Hepatocyte (in vitro differentiated cells): ENCODE results near the gene DCAF17. TPM values are rescaled to one million over a fixed set of nuclear protein-coding genes. Genes with fewer than 3 reads are reported as not detected.

Experiments
- DNase-seq: peaks from one replicate; pipeline ENCODE4 v3.0.0-alpha.2; 2016; ENCODE audit warnings: low spot score
- H2AFZ ChIP-seq: fragments of 200-600 bp; sonication (generic); 2 replicates; pipeline ENCODE4 v1.6.0; 2016; ENCODE audit warnings: antibody characterized with exemption, mild to moderate bottlenecking
- H3K27ac ChIP-seq: fragments of 200-600 bp; sonication (generic); 2 replicates; pipeline ENCODE4 v1.5.1; 2016; ENCODE audit warnings: mild to moderate bottlenecking
- H3K27me3 ChIP-seq: fragments of 200-600 bp; sonication (generic); 2 replicates; pipeline ENCODE4 v1.6.1; 2016
- H3K36me3 ChIP-seq: fragments of 200-600 bp; sonication (generic); replicated peaks from 2 replicates; pipeline ENCODE4 v1.5.1; 2016; ENCODE audit warnings: low read depth; ENCODE audit not compliant: insufficient read depth
- H3K4me1 ChIP-seq: fragments of 200-600 bp; sonication (generic); 2 replicates; pipeline ENCODE4 v1.5.1; 2016; ENCODE audit warnings: mild to moderate bottlenecking, moderate library complexity; ENCODE audit not compliant: insufficient read depth
- H3K4me2 ChIP-seq: fragments of 200-600 bp; sonication (generic); 2 replicates; pipeline ENCODE4 v1.6.0; 2016
- H3K4me3 ChIP-seq: fragments of 200-600 bp; sonication (generic); 2 replicates; pipeline ENCODE4 v1.5.1; 2016; ENCODE audit warnings: mild to moderate bottlenecking
- H3K79me2 ChIP-seq: fragments of 200-600 bp; sonication (generic); 2 replicates; pipeline ENCODE4 v1.6.0; 2017; ENCODE audit warnings: mild to moderate bottlenecking
- H3K9me2 ChIP-seq: fragments of 200-600 bp; sonication (generic); replicated peaks from 2 replicates; pipeline ENCODE4 v1.6.0; 2017; ENCODE audit warnings: mild to moderate bottlenecking; ENCODE audit not compliant: insufficient read depth
- H3K9me3 ChIP-seq: fragments of 200-600 bp; sonication (generic); 2 replicates; pipeline ENCODE4 v1.5.1; 2016; ENCODE audit warnings: low read depth, mild to moderate bottlenecking
- H4K20me1 ChIP-seq: fragments of 200-600 bp; sonication (generic); 2 replicates; pipeline ENCODE4 v1.6.0; 2016; ENCODE audit warnings: mild to moderate bottlenecking; ENCODE audit not compliant: insufficient read depth, poor library complexity, severe bottlenecking
- EZH2 ChIP-seq: fragments of 200-600 bp; sonication (generic); IDR thresholded peaks from 2 replicates; pipeline ENCODE4 v1.6.1; 2016; ENCODE audit warnings: antibody characterized with exemption, mild to moderate bottlenecking, borderline replicate concordance
- EZH2phosphoT487 ChIP-seq: fragments of 200-600 bp; sonication (generic); IDR thresholded peaks from one replicate; pipeline ENCODE4 v1.6.1; 2018; ENCODE audit warnings: antibody characterized with exemption, mild to moderate bottlenecking, low read depth, moderate library complexity; ENCODE audit not compliant: unreplicated experiment, severe bottlenecking
- WGBS: methylation state at CpG from one replicate; pipeline ENCODE4 v1.1.6; 2016; ENCODE audit warnings: low lambda C conversion rate; ENCODE audit errors: missing lambda C conversion rate; 5-methylcytosine and 5-hydroxymethylcytosine counted together
- polyA plus RNA-seq: library from polyadenylated mRNA; unstranded; fragments of >200 nt; fragmentation: Nextera tagmentation; extraction: Ambion mirVana; gene quantifications from 2 replicates; pipeline ENCODE4 v1.2.1, GENCODE V29; 2016
- total RNA-seq: library from RNA; depleted of rRNA; stranded (reverse); fragments of >200 nt; gene quantifications from 2 replicates; pipeline ENCODE4 v1.2.3, GENCODE V29; 2014
- TF ChIP-seq, protein P1 (sequence below): fragments of 200-600 bp; sonication (generic); IDR thresholded peaks from 2 replicates; pipeline ENCODE4 v1.5.1; 2016; ENCODE audit warnings: antibody characterized with exemption, mild to moderate bottlenecking; ENCODE audit not compliant: poor library complexity

DCAF17 gene
- total and polyA plus RNA-seq, 2 experiments from 2014 or later, result 2.7 to 12.0 TPM

DNA sequence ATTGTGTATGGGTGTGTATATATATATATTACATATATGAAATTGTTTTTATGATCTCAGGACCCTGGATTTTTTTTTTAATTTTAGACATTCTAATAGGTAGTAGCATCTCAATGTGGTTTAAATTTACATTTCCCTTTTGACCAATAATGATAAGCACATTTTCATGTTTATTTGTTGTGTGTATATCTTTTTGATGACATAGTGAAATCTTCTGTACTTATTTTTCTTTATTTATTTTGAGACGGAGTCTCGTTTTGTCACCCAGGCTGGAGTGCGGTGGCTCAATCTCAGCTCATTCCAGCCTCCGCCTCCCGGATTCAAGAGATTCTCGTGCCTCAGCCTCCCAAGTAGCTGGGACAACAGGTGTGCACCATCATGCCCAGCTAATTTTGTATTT, 53.2 kb downstream of the DCAF17 start:
- WGBS, result 96% methylated on average over 6 of the region's 6 CpGs
- H3K27ac ChIP-seq, result no peak overlapping the region

DNA sequence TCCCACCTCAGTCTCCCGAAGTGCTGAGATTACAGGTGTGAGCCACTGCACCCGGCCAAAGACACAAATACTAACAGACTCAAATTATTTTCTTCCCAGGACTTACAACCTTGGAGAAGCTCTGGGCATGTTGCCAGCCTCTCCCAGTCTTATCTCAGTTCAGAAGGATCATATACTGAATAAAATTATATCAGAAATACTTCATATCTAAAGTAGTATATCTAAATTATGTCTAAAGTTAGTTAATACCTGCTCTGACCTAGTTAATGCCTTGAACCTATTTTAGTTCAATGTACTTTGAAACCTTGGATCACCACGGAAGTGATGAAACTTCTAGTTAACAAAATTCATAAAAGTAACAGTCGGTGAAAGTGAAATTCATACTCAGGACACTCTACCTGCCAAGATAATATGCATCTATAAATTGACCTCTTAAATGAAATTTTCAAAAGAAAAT, 53.8 kb downstream of the DCAF17 start:
- H3K27ac ChIP-seq, result no peak overlapping the region
- H3K79me2 ChIP-seq, result no peaks in the 10 kb centered on the region
- H3K9me3 ChIP-seq, result no peaks in the 10 kb centered on the region
- H3K4me2 ChIP-seq, result no peak overlapping the region
- H3K4me1 ChIP-seq, result no peaks in the 10 kb centered on the region
- H3K4me3 ChIP-seq, result no peak overlapping the region
- no peak overlapping the region for H2AFZ ChIP-seq
- peak; percentile 9 for DNase-seq
- no peaks in the 10 kb centered on the region for H3K27me3 ChIP-seq
- no peaks in the 10 kb centered on the region for H4K20me1 ChIP-seq
- no peaks in the 10 kb centered on the region for H3K36me3 ChIP-seq
- no peaks in the 10 kb centered on the region for H3K9me2 ChIP-seq
- 98% methylated on average over 4 of the region's 4 CpGs for WGBS
- TF ChIP-seq, protein P1, sequence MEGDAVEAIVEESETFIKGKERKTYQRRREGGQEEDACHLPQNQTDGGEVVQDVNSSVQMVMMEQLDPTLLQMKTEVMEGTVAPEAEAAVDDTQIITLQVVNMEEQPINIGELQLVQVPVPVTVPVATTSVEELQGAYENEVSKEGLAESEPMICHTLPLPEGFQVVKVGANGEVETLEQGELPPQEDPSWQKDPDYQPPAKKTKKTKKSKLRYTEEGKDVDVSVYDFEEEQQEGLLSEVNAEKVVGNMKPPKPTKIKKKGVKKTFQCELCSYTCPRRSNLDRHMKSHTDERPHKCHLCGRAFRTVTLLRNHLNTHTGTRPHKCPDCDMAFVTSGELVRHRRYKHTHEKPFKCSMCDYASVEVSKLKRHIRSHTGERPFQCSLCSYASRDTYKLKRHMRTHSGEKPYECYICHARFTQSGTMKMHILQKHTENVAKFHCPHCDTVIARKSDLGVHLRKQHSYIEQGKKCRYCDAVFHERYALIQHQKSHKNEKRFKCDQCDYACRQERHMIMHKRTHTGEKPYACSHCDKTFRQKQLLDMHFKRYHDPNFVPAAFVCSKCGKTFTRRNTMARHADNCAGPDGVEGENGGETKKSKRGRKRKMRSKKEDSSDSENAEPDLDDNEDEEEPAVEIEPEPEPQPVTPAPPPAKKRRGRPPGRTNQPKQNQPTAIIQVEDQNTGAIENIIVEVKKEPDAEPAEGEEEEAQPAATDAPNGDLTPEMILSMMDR, result no peak
- TF ChIP-seq EZH2 (no peak), EZH2phosphoT487 (no peak)

More for the DNA sequence above, 53.2 kb downstream of the DCAF17 start:
- Histone ChIP-seq H3K4me3 (no peak overlapping the region), H3K36me3 (no peaks in the 10 kb centered on the region), H2AFZ (no peak overlapping the region), H3K9me3 (no peaks in the 10 kb centered on the region), H3K27me3 (no peaks in the 10 kb centered on the region), H3K9me2 (no peaks in the 10 kb centered on the region), H4K20me1 (no peaks in the 10 kb centered on the region), H3K79me2 (no peaks in the 10 kb centered on the region), H3K4me1 (no peaks in the 10 kb centered on the region), H3K4me2 (no peak overlapping the region)
- DNase-seq, result no peak
- TF ChIP-seq EZH2phosphoT487, result no peak
- TF ChIP-seq EZH2, result no peak
- TF ChIP-seq, protein P1, result no peak

DNA sequence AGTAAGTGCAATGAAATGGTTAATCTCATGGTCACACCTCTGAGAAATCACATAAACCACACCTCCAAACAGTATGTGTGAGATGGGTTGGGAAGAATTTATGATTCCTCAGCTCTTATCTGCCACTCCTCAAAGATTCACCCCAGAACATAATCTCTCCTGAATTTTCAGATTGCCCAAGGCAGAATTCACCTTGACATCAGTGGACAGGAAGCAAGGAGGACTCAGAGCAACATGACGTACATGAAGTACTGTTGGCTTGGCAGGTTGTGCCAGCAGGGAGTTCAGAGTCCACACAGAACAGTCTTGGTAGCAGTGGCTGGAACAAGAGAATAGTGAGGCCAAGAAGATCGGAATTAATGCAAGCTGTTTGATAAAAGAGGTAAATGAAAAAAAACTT, 56.6 kb downstream of the DCAF17 start:
- Histone ChIP-seq H3K9me2 (no peaks in the 10 kb centered on the region), H3K27ac (no peak overlapping the region), H3K4me2 (no peak overlapping the region), H4K20me1 (no peaks in the 10 kb centered on the region), H3K36me3 (no peaks in the 10 kb centered on the region), H3K9me3 (no peaks in the 10 kb centered on the region), H2AFZ (no peak overlapping the region), H3K79me2 (no peaks in the 10 kb centered on the region), H3K4me1 (no peaks in the 10 kb centered on the region), H3K27me3 (no peaks in the 10 kb centered on the region), H3K4me3 (no peak overlapping the region)
- peak; percentile 9 for DNase-seq
- WGBS, result 90% methylated on average over 2 of the region's 2 CpGs
- TF ChIP-seq EZH2 (no peak), EZH2phosphoT487 (no peak)
- TF ChIP-seq, protein P1, result no peak

DNA sequence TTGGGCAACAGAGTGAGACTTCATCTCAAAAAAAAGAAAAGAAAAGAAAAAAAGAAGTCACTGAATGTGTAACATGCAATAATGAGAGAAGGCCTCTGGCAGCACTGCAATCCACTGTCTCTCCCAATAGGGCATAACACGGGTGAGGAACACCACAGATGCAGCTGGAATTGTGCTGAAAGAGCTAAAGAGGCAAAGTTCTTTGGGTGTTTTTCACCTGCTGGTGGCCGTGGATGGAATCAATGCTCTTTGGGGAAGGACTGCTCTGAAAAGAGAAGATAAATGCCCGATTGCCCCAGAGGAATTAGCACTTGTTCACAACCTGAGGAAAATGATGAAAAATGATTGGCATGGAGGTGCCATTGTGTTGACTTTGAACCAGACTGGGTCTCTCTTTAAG, 57.3 kb downstream of the DCAF17 start:
- H2AFZ ChIP-seq, result no peak overlapping the region
- H3K27ac ChIP-seq, result no peak overlapping the region
- no peaks in the 10 kb centered on the region for H3K9me3 ChIP-seq
- H3K27me3 ChIP-seq, result no peaks in the 10 kb centered on the region
- no peaks in the 10 kb centered on the region for H3K36me3 ChIP-seq
- H3K4me2 ChIP-seq, result no peak overlapping the region
- H4K20me1 ChIP-seq, result no peaks in the 10 kb centered on the region
- no peaks in the 10 kb centered on the region for H3K79me2 ChIP-seq
- TF ChIP-seq, protein P1, result no peak
- TF ChIP-seq EZH2phosphoT487 (no peak), EZH2 (no peak)
- no peak overlapping the region for H3K4me3 ChIP-seq
- DNase-seq, result no peak
- no peaks in the 10 kb centered on the region for H3K4me1 ChIP-seq
- H3K9me2 ChIP-seq, result no peaks in the 10 kb centered on the region
- WGBS, result 82% methylated on average over 3 of the region's 3 CpGs
